Stimulated activated CD4-positive, alpha-beta T cell treated with anti-CD3 and anti-CD28 coated beads, Interleukin-2, amount 100 ng/mL, for 48 hours (primary cell): Measurements from ENCODE around the gene FOXK1.
"Not testable (repeated sequence)": the region's sequence is repeated elsewhere in the genome, so short reads cannot be mapped to it uniquely, and the experiment has no call there.

ENCODE experiments used
- DNase-seq, 2 donors: peaks; one replicate each; pipeline ENCODE4 v3.0.0-alpha.2; 2020

FOXK1 gene

GRCh38 chr7:4802577-4802976 lies 120.5 kb downstream of the FOXK1 start:
- not testable (repeated sequence) for DNase-seq

DNA sequence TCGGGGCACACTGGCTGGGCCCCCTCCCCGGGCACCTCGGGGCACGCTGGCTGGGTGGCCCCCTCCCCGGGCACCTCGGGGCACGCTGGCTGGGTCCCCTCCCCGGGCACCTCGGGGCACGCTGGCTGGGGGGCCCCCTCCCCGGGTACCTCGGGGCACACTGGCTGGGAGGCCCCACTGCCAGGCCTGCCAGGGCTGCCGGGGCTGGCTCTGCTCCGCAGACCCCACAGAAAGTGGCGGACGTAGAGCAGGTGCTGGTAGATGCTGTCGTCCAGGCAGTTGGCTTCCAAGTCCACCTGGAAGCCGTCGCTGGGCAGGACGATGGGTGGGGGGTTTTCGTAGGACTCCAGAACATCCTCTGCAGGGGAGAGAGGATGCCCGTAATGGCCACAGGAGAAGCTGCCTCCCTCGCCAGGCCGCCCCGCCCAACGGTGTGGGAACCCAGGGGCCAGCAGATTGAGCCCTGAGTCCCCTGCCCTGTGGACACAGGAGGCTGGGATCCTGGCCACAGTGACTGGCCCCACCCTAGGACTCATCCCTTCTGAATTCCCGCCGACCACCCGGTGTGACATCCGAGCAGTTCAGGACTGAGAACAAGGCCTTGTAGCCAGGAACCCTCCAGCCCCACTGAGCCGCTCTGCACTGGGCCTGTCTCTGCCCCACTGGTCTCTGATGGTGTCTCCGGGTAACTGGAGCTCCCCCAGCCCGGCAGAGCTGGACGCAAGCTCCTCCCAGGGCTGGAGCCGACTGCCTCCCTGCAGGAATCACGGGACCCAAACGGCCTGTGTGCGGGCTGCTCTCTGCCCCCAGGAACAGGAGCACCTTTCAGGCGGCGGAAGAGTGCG lies 121.5 kb downstream of the FOXK1 start:
- DNase-seq, result no peak

GRCh38 chr7:4805110-4805983 lies 123.3 kb downstream of the FOXK1 start:
- no peak for DNase-seq

DNA sequence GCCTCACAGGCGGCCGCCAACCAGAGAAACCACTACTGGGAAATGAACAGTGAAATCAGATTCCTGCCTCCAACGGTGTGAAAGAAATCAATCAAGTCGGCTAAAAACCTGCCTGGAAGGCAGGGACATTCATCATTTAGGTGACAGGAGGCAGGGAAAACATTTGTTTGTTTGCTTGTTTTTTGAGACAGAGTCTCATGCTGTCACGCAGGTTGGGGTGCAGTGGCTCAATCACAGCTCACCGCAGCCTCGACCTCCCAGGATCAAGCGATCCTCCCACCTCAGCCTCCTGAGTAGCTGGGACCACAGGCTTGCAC lies 123.8 kb downstream of the FOXK1 start:
- no peak for DNase-seq

GRCh38 chr7:4806983-4807597 lies 125.0 kb downstream of the FOXK1 start:
- no peak for DNase-seq

DNA sequence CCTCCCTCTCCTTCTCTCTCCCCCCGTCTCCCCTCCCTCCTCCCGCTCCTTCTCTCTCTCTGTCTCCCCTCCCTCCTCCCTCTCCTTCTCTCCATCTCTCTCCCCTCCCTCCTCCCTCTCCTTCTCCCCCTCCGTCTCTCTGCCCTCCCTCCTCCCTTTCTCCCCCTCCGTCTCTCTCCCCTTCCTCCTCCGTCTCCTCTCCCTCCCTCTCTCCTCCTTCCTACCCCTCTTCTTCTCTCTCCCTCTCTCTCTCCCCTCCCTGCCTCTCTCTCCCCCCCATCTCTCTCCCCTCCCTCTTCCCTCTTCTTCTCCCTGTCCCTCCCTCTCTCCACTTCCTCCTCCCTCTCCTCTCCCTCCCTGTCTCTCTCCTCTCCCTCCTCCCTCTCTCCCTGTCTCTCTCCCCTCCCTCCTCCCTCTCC lies 125.5 kb downstream of the FOXK1 start:
- DNase-seq, result no peak

DNA sequence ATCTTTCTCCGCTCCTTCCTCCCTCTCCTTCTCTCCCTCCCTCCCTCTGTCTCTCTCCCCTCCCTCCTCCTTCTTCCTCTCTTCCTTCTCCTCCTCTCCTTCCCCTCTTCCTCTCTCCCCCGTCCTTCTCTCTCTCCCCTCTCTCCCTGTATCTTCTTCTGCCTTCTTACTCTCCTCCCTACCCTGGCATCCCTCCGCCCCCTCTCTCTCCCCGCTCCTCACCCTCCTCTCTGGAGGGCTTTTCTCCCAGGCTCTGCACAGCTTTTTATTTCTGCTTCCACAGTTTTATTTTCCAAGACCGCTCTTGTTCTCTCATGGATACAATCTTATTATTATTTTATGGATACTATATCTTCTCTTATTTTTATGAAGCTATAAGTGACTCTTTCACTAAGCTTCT lies 125.9 kb downstream of the FOXK1 start:
- DNase-seq, result no peak

GRCh38 chr7:4808565-4808964 lies 126.5 kb downstream of the FOXK1 start:
- DNase-seq, result no peak

GRCh38 chr7:4809091-4809591 lies 127.0 kb downstream of the FOXK1 start:
- DNase-seq, result no peak

DNA sequence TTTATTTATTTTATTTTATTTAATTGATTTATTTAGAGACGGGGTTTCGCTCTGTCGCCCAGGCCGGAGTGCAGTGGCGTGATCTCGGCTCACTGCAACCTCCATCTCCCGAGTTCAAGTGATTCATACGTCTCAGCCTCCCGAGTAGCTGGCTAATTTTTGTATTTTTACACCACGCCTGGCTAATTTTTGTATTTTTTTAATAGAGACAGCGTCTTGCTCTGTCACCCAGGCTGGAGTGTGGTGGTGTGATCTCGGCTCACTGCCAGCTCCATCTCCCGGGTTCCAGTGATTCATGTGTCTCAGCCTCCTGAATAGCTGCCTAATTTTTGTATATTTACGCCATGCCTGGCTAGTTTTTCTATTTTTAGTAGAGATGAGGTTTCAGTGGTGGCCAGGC lies 127.6 kb downstream of the FOXK1 start:
- DNase-seq, result no peak

DNA sequence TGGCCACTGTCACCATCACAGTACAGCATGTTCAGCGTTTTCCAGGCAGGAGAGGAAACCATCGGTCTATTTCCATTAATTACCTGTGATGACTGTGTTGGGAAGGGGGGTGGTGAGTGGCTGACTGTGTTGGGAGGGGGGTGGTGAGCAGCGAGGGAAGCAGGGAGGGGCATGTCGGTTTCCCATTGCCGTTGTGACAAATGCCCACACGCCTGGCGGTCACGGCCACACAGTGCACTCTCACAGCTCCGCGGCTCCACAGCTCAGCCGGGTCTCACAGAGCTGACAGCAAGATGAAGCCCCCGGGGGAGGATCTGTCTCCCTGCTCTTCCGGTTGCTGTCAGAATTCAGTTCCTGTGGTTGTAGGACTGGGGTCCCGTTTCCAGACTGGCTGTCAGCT lies 132.3 kb downstream of the FOXK1 start:
- no peak for DNase-seq

- no peak for DNase-seq
Observed at GRCh38 chr7:4815121-4815520, 133.0 kb downstream of the FOXK1 start.

DNA sequence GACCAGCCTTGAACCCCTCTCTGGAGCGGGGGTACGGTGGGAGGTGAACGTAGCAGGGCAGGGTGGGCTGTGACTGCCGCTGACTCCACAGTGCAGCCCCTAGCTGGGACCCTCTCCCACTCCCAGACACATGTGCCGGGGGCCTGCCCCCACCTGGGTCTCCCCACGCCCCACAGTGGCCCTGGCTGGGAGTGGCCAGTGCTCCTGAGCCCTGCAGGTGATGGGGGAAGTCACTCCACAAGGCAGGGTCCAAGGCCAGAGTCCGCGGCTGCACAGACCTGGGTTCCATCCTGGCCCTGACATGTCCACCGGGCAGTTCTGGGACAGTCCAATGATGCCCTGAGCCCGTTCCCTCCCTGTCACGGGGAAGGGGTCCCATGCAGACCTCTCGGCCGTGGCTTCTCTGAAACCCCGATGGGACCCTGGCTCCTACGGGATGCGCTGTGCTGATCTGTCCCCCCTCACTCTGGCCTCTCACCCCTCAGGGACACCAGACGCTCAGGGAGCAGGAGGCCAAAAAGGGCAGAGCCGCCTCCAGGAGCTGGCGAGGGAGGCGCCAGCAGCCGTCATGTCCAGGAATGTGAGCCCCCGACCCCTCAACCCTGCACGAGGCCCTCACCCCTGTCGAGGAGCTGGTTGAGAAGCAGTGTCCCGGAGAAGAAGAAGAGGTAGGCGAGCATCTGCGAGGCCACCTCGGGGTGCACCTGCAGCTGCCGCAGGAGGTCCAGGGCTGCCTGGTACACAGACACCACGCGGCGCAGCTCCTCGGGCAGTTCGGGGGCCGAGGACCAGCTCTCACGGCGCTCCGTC lies 133.7 kb downstream of the FOXK1 start:
- DNase-seq, result no peak

DNA sequence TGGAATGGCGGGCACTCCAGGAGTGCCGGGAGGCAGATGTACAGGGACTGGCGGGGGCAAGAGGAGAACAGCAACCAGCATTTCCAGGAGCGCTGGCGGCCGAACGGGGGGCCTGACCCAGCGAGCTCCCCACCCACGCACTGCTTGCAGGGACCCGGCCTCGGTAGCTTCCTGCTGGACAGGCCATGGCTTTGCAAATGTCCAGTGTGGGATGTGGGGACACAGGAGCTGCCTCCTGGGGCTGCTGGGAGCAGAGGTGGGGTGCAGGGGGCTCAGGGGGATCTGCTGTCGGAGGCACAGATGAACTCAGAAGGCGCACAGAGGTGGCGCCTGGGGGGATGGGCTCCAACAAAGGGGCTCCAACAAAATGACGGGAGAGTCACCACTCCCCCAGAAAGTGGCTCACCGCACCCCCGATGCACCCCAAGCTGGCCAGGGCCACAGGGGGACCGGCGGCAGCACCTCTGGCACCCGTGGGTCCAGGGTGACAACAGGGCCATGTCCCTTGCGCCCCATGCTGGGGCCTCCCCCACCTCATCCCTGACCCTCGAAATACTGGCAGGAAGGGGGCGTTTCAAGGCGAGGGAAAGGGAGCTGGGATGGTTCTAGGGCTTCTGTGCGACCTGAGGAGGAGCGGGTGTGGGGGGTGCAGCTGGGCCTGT lies 134.5 kb downstream of the FOXK1 start:
- DNase-seq, result no peak

DNA sequence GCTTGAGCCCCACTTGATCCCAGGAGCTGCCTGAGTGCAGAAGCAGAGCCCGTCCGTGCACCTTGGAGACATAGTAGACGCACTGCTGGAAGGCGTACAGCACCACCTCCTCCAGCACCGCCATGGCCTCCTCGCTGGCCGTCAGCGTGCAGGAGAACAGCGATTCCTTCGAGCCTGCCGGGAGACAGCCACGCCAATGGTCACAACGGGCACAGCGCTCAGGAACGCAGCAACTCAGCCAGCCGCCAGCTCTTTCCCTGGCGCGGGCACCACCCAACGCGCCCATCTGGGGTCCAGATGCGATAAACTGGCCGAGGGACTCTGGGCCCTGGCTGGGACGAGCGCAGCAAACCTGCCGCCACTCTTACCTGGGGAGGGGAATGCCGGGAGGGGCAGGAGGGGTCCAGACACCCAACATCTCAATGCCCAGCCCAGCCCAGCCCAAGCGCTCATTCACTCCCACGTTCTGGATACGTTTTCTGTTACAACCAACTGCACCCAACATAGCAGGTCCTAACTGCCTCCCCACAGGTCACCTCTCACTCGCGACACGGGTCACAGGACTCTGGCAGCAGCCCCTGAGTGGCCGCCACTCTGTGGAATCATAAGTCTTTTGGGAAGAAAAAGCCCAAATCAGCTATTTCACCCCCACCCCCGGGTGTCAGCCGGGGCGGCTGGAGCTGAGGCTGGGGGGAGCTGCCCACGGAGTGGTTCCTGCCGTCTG lies 135.2 kb downstream of the FOXK1 start:
- no peak for DNase-seq

DNA sequence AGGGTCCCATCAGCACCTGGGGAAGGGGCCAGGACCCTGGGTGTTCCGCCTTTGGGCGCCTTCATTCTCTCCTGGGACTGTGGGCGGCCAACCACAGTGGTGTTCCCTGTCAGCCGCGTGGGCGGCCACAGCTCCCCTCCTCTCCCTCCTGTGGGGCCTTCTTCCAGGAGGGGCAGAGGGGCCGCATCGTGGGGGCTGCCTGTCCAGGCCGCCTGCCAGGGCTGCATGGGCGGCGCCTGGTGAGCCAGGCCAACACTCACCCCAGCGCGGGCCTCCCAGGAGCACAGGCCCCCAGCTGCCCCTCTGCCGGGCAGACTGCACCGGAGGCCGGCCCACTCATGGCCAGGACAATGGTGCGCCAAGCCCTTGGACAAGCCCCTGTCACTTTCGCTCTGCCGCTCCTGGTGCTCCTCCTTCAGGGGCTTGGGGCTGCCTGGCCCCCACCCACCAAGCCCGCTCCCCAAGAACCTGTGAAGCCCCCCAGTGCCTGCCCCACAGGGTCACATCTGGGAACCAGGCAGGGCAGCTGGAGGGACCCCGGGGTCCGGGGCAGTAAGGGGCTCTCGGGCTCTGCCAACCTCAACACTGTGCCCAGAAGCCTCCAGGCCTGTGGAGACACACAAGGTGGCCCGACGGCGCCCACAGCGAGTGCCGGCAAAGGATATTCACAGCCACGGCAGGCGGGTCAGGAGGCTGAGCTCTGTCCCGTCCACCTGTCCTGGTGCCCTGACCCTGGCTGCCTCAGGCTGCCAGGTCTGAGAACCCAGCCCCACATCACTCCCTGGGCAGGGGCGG lies 136.1 kb downstream of the FOXK1 start:
- DNase-seq, result no peak

- no peak for DNase-seq
Observed at GRCh38 chr7:4819560-4820404, 137.7 kb downstream of the FOXK1 start.

GRCh38 chr7:4820405-4820966 lies 138.4 kb downstream of the FOXK1 start:
- no peak for DNase-seq
